GM12878 (cell line): ENCODE data around the gene TOX2. TPM values are rescaled to one million over a fixed set of nuclear protein-coding genes. Genes with fewer than 3 reads are reported as not detected.

Experiments
- ATF3 ChIP-seq: IDR thresholded peaks from 2 replicates; pipeline ENCODE4 v1.6.1; 2011; ENCODE audit warnings: low read depth, mild to moderate bottlenecking, low read length, moderate library complexity, borderline replicate concordance; ENCODE audit errors: extremely low read depth
- BRCA1 ChIP-seq: IDR thresholded peaks from 2 replicates; pipeline ENCODE4 v1.6.1; 2011; ENCODE audit warnings: low read depth, low read length, improper control_type of control experiment
- CBX5 ChIP-seq: sonication (generic); IDR thresholded peaks from 2 replicates; pipeline ENCODE4 v1.6.1; 2016; ENCODE audit warnings: low read depth, moderate library complexity, mild to moderate bottlenecking, inconsistent platforms
- E2F4 ChIP-seq: IDR thresholded peaks from 2 replicates; pipeline ENCODE4 v1.6.1; 2012; ENCODE audit warnings: low read depth, low read length, improper control_type of control experiment
- FOXK2 ChIP-seq: fragments of 450-650 bp; IDR thresholded peaks from 2 replicates; pipeline ENCODE4 v1.6.1; 2017; ENCODE audit warnings: mild to moderate bottlenecking, moderate library complexity
- HDAC2 ChIP-seq: fragments of 200-600 bp; sonication (generic); IDR thresholded peaks from 2 replicates; pipeline ENCODE4 v1.6.1; 2017
- HDAC6 ChIP-seq: fragments of 200-600 bp; sonication (generic); IDR thresholded peaks from one replicate; pipeline ENCODE4 v1.8.0; 2017; ENCODE audit warnings: antibody characterized with exemption; ENCODE audit not compliant: unreplicated experiment
- IKZF2 ChIP-seq, 2 experiments: fragments of 450-650 bp; IDR thresholded peaks; 2 replicates each; pipeline ENCODE4 v1.6.1; 2017; ENCODE audit warnings: mild to moderate bottlenecking in 2 of 2, moderate library complexity in 2 of 2
- KLF5 ChIP-seq: fragments of 450-650 bp; IDR thresholded peaks from 2 replicates; pipeline ENCODE4 v1.6.1; 2014; ENCODE audit warnings: mild to moderate bottlenecking; ENCODE audit not compliant: partially characterized antibody
- LARP7 ChIP-seq: fragments of 450-650 bp; IDR thresholded peaks from 2 replicates; pipeline ENCODE4 v1.6.1; 2017; ENCODE audit warnings: mild to moderate bottlenecking
- MAX ChIP-seq: IDR thresholded peaks from 2 replicates; pipeline ENCODE4 v1.6.1; 2012; ENCODE audit warnings: low read depth, low read length, improper control_type of control experiment
- MTA2 ChIP-seq: fragments of 450-650 bp; IDR thresholded peaks from 2 replicates; pipeline ENCODE4 v1.6.1; 2016; ENCODE audit warnings: low read depth, mild to moderate bottlenecking, moderate library complexity
- MXI1 ChIP-seq: fragments of 150-350 bp; IDR thresholded peaks from 2 replicates; pipeline ENCODE4 v1.6.1; 2011; ENCODE audit warnings: low read depth, mild to moderate bottlenecking, inconsistent platforms, low read length, improper control_type of control experiment
- NFYB ChIP-seq: IDR thresholded peaks from 2 replicates; pipeline ENCODE4 v1.6.1; 2011; ENCODE audit warnings: low read depth, mild to moderate bottlenecking, low read length, improper control_type of control experiment, moderate library complexity; ENCODE audit not compliant: insufficient read depth
- NKRF ChIP-seq: fragments of 450-650 bp; conservative IDR thresholded peaks from 2 replicates; pipeline ENCODE4 v1.6.1; 2017; ENCODE audit warnings: mild to moderate bottlenecking, moderate library complexity
- PAX5 ChIP-seq: IDR thresholded peaks from 2 replicates; pipeline ENCODE4 v1.6.1; 2011; ENCODE audit warnings: low read depth, low read length, borderline replicate concordance
- PRDM15 ChIP-seq: fragments of 450-650 bp; formaldehyde crosslinking; IDR thresholded peaks from 2 replicates; pipeline ENCODE4 v1.4.0; 2020; ENCODE audit warnings: mild to moderate bottlenecking, moderate library complexity
- RFX5 ChIP-seq: IDR thresholded peaks from 2 replicates; pipeline ENCODE4 v1.6.1; 2011; ENCODE audit warnings: low read depth, low read length, improper control_type of control experiment
- SMAD5 ChIP-seq: IDR thresholded peaks from 2 replicates; pipeline ENCODE4 v1.6.1; 2016; ENCODE audit warnings: antibody characterized with exemption, low read depth
- SREBF1 ChIP-seq: IDR thresholded peaks from 2 replicates; pipeline ENCODE4 v1.6.1; 2012; ENCODE audit warnings: mild to moderate bottlenecking, low read length
- SREBF2 ChIP-seq: IDR thresholded peaks from 2 replicates; pipeline ENCODE4 v1.6.1; 2012; ENCODE audit warnings: mild to moderate bottlenecking, low read length
- SUPT20H ChIP-seq: IDR thresholded peaks from 2 replicates; pipeline ENCODE4 v1.6.1; 2011; ENCODE audit warnings: low read depth, mild to moderate bottlenecking, low read length, moderate library complexity, borderline replicate concordance; ENCODE audit not compliant: control insufficient read depth
- SUZ12 ChIP-seq: fragments of 200-600 bp; sonication (generic); IDR thresholded peaks from one replicate; pipeline ENCODE4 v1.6.1; 2018; ENCODE audit warnings: antibody characterized with exemption, mild to moderate bottlenecking; ENCODE audit not compliant: unreplicated experiment
- TARDBP ChIP-seq: IDR thresholded peaks from 2 replicates; pipeline ENCODE4 v1.6.1; 2016; ENCODE audit warnings: borderline replicate concordance
- ZNF217 ChIP-seq: fragments of 450-650 bp; IDR thresholded peaks from 2 replicates; pipeline ENCODE4 v1.6.1; 2017; ENCODE audit warnings: antibody characterized with exemption, mild to moderate bottlenecking
- ZNF24 ChIP-seq: fragments of 450-650 bp; IDR thresholded peaks from 2 replicates; pipeline ENCODE4 v1.6.1; 2017; ENCODE audit warnings: antibody characterized with exemption, mild to moderate bottlenecking
- polyA plus RNA-seq, 11 experiments: library from polyadenylated mRNA; depleted of rRNA in 4 of 11; unstranded in 6 of 11; stranded (reverse) in 5 of 11; fragments of >200 nt; fragmentation: Nextera tagmentation in 4 of 11; fragmentation: Illumina TruSeq in 1 of 11; extraction: Ambion mirVana in 4 of 11; extraction: Trizol in 1 of 11; gene quantifications; 1 replicate in 1 of 11; 2 replicates in 10 of 11; pipeline versions ENCODE4 v1.2.1 to v1.2.3, GENCODE V29; 2011 to 2016; ENCODE audit warnings: inconsistent platforms in 2 of 11, missing spikeins in 2 of 11, low read depth in 1 of 11
- total RNA-seq, 4 experiments: library from RNA; depleted of rRNA in 3 of 4; stranded (reverse); fragments of >200 nt in 3 of 4; fragmentation: Illumina TruSeq in 1 of 4; extraction: Trizol in 1 of 4; gene quantifications; 2 replicates each; pipeline versions ENCODE4 v1.2.1 to v1.2.3, GENCODE V29; 2013 to 2021

Gene TOX2
- total and polyA plus RNA-seq, 10 of the 15 experiments (the other 5 are each of a cell fraction or from before 2014, with no cell fraction given), result 2.6 to 40.5 (median 7.9) TPM

- TF ChIP-seq ZNF217 (peak; percentile 83), RFX5 (no peak), E2F4 (no peak), PRDM15 (CRISPR knock-in tag) (no peak), NFYB (no peak), MAX (no peak), SUZ12 (no peak), ATF3 (no peak), MXI1 (no peak), HDAC6 (no peak), IKZF2 (IDR thresholded peaks at IDR 0.05) (peak; percentile 37 to 61; a peak in 2 of 4 replicates), MTA2 (peak; percentile 76; the same call in 1 of the 2 replicates), SREBF1 (no peak), SUPT20H (no peak), KLF5 (no peak), SMAD5 (no peak), BRCA1 (no peak), TARDBP (no peak), CBX5 (no peak), HDAC2 (no peak), LARP7 (no peak), PAX5 (no peak), NKRF (0 out of 2 replicates have a peak, but pooled peaks have one; percentile 43), FOXK2 (no peak), ZNF24 (no peak), SREBF2 (no peak)
Observed at GRCh38 chr20:43941476-43942200, 27.0 kb downstream of the TOX2 start (continued).
